IPS-NIHi11 (cell line): Measurements from ENCODE around the gene ABHD3.
A peak's percentile ranks its signal among the peaks of the same experiment; 100 is the strongest.
"Not testable (repeated sequence)": the region's sequence is repeated elsewhere in the genome, so short reads cannot be mapped to it uniquely, and the experiment has no call there.

Experiments
- DNase-seq: peaks from one replicate; pipeline ENCODE4 v3.0.0; 2012; ENCODE audit warnings: mixed read lengths, low spot score

ABHD3 gene

GRCh38 chr18:21703241-21703820, 1.2 kb downstream of the ABHD3 start:
- peak; percentile 17 for DNase-seq

GRCh38 chr18:21702602-21703001, 2.0 kb downstream of the ABHD3 start:
- DNase-seq, result no peak

- no peak for DNase-seq
These were observed 3.0 kb downstream of the ABHD3 start for GRCh38 chr18:21701621-21702020.

- DNase-seq, result no peak
These were observed 4.0 kb downstream of the ABHD3 start for GRCh38 chr18:21700528-21701075.

GRCh38 chr18:21693322-21693721, 11.3 kb downstream of the ABHD3 start:
- DNase-seq, result no peak

GRCh38 chr18:21689736-21690135, 14.8 kb downstream of the ABHD3 start:
- no peak for DNase-seq

- no peak for DNase-seq
These were observed 18.1 kb downstream of the ABHD3 start for GRCh38 chr18:21686282-21687105.

GRCh38 chr18:21685556-21685981, 19.0 kb downstream of the ABHD3 start:
- DNase-seq, result not testable (repeated sequence)

- no peak for DNase-seq
These were observed 19.8 kb downstream of the ABHD3 start for GRCh38 chr18:21684731-21685130.

- peak; percentile 15 for DNase-seq
These were observed 22.1 kb downstream of the ABHD3 start for GRCh38 chr18:21682371-21683051.

- DNase-seq, result no peak
These were observed 24.4 kb downstream of the ABHD3 start for GRCh38 chr18:21680161-21680560.

GRCh38 chr18:21678859-21679258, 25.7 kb downstream of the ABHD3 start:
- no peak for DNase-seq

GRCh38 chr18:21675354-21675753, 29.2 kb downstream of the ABHD3 start:
- not testable (repeated sequence) for DNase-seq

- peak; percentile 18 for DNase-seq
These were observed 31.9 kb downstream of the ABHD3 start for GRCh38 chr18:21672521-21673267.

GRCh38 chr18:21669736-21670285, 34.8 kb downstream of the ABHD3 start:
- no peak for DNase-seq

GRCh38 chr18:21664069-21664468, 40.5 kb downstream of the ABHD3 start:
- DNase-seq, result no peak

GRCh38 chr18:21663578-21663977, 41.0 kb downstream of the ABHD3 start:
- no peak for DNase-seq

GRCh38 chr18:21662581-21662980, 42.0 kb downstream of the ABHD3 start:
- no peak for DNase-seq

GRCh38 chr18:21660078-21660477, 44.5 kb downstream of the ABHD3 start:
- no peak for DNase-seq

- no peak for DNase-seq
These were observed 48.2 kb downstream of the ABHD3 start for GRCh38 chr18:21656402-21656801.

GRCh38 chr18:21653361-21653760, 51.2 kb downstream of the ABHD3 start:
- no peak for DNase-seq

GRCh38 chr18:21652073-21652472, 52.5 kb downstream of the ABHD3 start:
- no peak for DNase-seq
